ENCODE results near the gene APBA1. TPM values are rescaled to one million over a fixed set of nuclear protein-coding genes. Genes with fewer than 3 reads are reported as not detected.

The APBA1 gene
- total RNA-seq, 1 donor from 2014 or later: 3.4 TPM

DNA sequence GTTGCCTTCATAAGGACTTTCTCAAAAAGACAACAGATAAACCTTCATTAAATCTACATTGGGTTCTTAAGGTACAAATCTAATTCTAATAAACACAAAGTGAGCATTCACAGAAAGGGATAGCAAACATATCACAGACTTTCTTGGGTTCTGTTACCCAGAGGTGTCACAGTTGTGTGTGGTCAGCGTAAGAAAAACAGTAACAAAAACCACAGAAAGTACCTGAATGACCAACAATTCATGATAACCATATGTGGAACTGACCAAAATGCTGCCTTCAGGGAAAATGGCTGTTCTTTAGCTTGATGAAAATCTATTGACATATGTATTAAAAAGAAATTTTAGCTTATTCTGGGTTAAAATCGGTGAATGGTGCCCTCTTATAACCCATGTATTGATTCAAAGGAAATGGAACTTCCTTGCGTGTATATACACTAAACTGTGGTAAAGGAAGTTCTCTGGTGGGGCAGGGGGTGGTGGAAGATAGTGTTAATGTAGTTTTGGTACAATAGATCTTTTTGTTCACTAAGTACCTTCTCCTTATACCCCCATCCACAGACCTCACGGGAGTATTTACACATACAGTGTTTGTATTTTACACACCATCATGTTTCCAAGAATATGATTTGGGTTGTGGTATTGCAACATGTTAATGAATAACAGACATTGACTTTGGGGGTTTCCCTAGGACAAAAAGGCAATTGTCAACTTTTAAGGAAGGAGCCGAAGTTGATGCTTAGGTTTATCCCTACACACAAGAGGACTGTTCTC lies 152.5 kb downstream of the APBA1 start:
- Histone ChIP-seq H3F3A (ENCODE audit: low read depth) (no peaks in the 10 kb centered on the region), H3K36me3 (no peaks in the 10 kb centered on the region), H3K4me2 (no peak overlapping the region), H4K20me1 (ENCODE audit: low read depth) (no peaks in the 10 kb centered on the region), H3K27me3 (no peaks in the 10 kb centered on the region), H3K4me3 (no peak overlapping the region), H3K4me1 (no peaks in the 10 kb centered on the region), H3K27ac (no peak overlapping the region), H3K9me3 (ENCODE audit: low read depth) (no peaks in the 10 kb centered on the region), H3K79me2 (ENCODE audit: low read depth) (no peaks in the 10 kb centered on the region), H3K9ac (no peak overlapping the region), H2AFZ (replicated peaks) (no peak overlapping the region)
- DNase-seq (ENCODE audit: low spot score): no peak
- Mint-ChIP-seq H3K36me3 (peaks cover 10% of the 10 kb centered on the region), H3K27ac (no peak overlapping the region), H3K27me3 (ENCODE audit: insufficient read depth, low read depth) (no peaks in the 10 kb centered on the region), H3K9me3 (peaks cover 18% of the 10 kb centered on the region), H3K4me3 (no peak overlapping the region), H3K4me1 (peaks cover 6% of the 10 kb centered on the region)
- TF ChIP-seq CTCF (IDR thresholded peaks at IDR 0.05): no peak

GRCh38 chr9:69516353-69517322 lies 155.5 kb downstream of the APBA1 start:
- Mint-ChIP-seq H3K27me3 (ENCODE audit: insufficient read depth, low read depth) (no peaks in the 10 kb centered on the region), H3K4me3 (no peak overlapping the region), H3K36me3 (peaks cover 10% of the 10 kb centered on the region), H3K4me1 (peaks cover 27% of the 10 kb centered on the region), H3K9me3 (peaks cover 13% of the 10 kb centered on the region), H3K27ac (no peak overlapping the region)
- no peak overlapping the region for H3K9ac ChIP-seq
- H3K4me2 ChIP-seq: no peak overlapping the region
- no peak overlapping the region for H2AFZ ChIP-seq (replicated peaks)
- no peaks in the 10 kb centered on the region for H3K9me3 ChIP-seq (ENCODE audit: low read depth)
- no peaks in the 10 kb centered on the region for H4K20me1 ChIP-seq (ENCODE audit: low read depth)
- no peaks in the 10 kb centered on the region for H3K36me3 ChIP-seq
- peaks cover 11% of the 10 kb centered on the region for H3F3A ChIP-seq (ENCODE audit: low read depth)
- H3K79me2 ChIP-seq (ENCODE audit: low read depth): no peaks in the 10 kb centered on the region
- H3K4me1 ChIP-seq: peaks cover 11% of the 10 kb centered on the region
- H3K4me3 ChIP-seq: no peak overlapping the region
- H3K27ac ChIP-seq: no peak overlapping the region
- no peak for DNase-seq (ENCODE audit: low spot score)
- TF ChIP-seq EZH2 (IDR thresholded peaks at IDR 0.05): no peak
- TF ChIP-seq EZH2phosphoT487 (IDR thresholded peaks at IDR 0.05): no peak
- TF ChIP-seq CTCF (IDR thresholded peaks at IDR 0.05): no peak
- no peaks in the 10 kb centered on the region for H3K27me3 ChIP-seq

DNA sequence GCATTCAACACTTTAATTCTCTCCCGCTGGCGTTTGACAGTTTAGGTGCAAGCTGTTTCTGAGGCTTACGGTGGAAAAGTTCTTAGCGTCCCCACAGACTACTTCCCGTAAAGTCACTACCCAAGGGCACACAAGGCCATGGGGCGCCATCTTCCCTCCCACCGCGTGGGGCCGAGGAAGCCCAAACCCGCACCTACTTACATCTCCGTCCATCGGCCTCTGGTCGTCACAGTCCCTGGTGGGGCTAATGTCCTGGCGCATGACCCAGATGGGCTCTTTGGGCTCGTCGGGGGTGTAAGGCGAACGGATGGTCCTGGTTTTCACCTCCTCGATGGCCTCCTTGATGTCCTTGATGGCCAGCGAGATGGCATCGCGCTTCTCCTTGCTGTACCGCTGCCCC lies 156.4 kb downstream of the APBA1 start:
- H3K27me3 ChIP-seq: no peaks in the 10 kb centered on the region
- no peaks in the 10 kb centered on the region for H4K20me1 ChIP-seq (ENCODE audit: low read depth)
- no peak overlapping the region for H3K9ac ChIP-seq
- Mint-ChIP-seq H3K36me3 (peaks cover 10% of the 10 kb centered on the region), H3K27ac (no peak overlapping the region), H3K4me1 (peaks cover 27% of the 10 kb centered on the region), H3K9me3 (peaks cover 11% of the 10 kb centered on the region), H3K4me3 (no peak overlapping the region), H3K27me3 (ENCODE audit: insufficient read depth, low read depth) (no peaks in the 10 kb centered on the region)
- no peak overlapping the region for H2AFZ ChIP-seq (replicated peaks)
- no peak for DNase-seq (ENCODE audit: low spot score)
- no peaks in the 10 kb centered on the region for H3K36me3 ChIP-seq
- H3K4me2 ChIP-seq: no peak overlapping the region
- H3K79me2 ChIP-seq (ENCODE audit: low read depth): no peaks in the 10 kb centered on the region
- TF ChIP-seq CTCF (IDR thresholded peaks at IDR 0.05) (no peak), EZH2 (IDR thresholded peaks at IDR 0.05) (no peak)
- H3K4me1 ChIP-seq: peaks cover 11% of the 10 kb centered on the region
- H3F3A ChIP-seq (ENCODE audit: low read depth): peaks cover 11% of the 10 kb centered on the region
- no peaks in the 10 kb centered on the region for H3K9me3 ChIP-seq (ENCODE audit: low read depth)
- H3K4me3 ChIP-seq: no peak overlapping the region
- H3K27ac ChIP-seq: no peak overlapping the region

All from neural progenitor cell (in vitro differentiated cells).